WTC11 (cell line): ENCODE data around the gene BMPR1B. TPM values are rescaled to one million over a fixed set of nuclear protein-coding genes. Genes with fewer than 3 reads are reported as not detected.

Experiments
- ATAC-seq: fragments of 200-7000 bp; cut with Tn5 transposase; 2 replicates; pipeline ENCODE4 v1.10.0; 2021; ENCODE audit warnings: mild to moderate bottlenecking, moderate library complexity
- CTCF ChIA-PET: fragments of 300-600 bp; sonication (Branson Sonifier 250); formaldehyde crosslinking; loops from one replicate; lab custom pipeline; 2021; ENCODE audit warnings: antibody characterized with exemption; lab: Charles Lee
- POLR2A ChIA-PET: fragments of 350-600 bp; sonication (Branson Sonifier 250); formaldehyde crosslinking; loops from one replicate; lab custom pipeline; 2021; ENCODE audit warnings: antibody characterized with exemption; lab: Charles Lee
- DNase-seq: peaks from one replicate; pipeline ENCODE4 v3.0.0; 2021; ENCODE audit warnings: low spot score
- H3K27ac Mint-ChIP-seq: 2 replicates; pipeline ENCODE4 v1.8.0; 2021; ENCODE audit warnings: mixed read lengths
- H3K27me3 Mint-ChIP-seq: 2 replicates; pipeline ENCODE4 v1.8.0; 2021; ENCODE audit warnings: low read depth, mild to moderate bottlenecking, moderate library complexity, mixed read lengths
- H3K36me3 Mint-ChIP-seq: 2 replicates; pipeline ENCODE4 v1.8.0; 2021; ENCODE audit warnings: mixed read lengths
- H3K4me1 Mint-ChIP-seq: 2 replicates; pipeline ENCODE4 v1.8.0; 2022; ENCODE audit warnings: mixed read lengths
- H3K4me3 Mint-ChIP-seq: 2 replicates; pipeline ENCODE4 v1.8.0; 2021; ENCODE audit warnings: mild to moderate bottlenecking, moderate library complexity, mixed read lengths
- H3K9me3 Mint-ChIP-seq: 2 replicates; pipeline ENCODE4 v1.8.0; 2021; ENCODE audit warnings: mixed read lengths
- AFF4 ChIP-seq: sonication (generic); formaldehyde crosslinking; IDR thresholded peaks from 2 replicates; pipeline ENCODE4 v1.8.1; 2023; ENCODE audit warnings: mild to moderate bottlenecking, missing genetic modification reagents, borderline replicate concordance
- ATF1 ChIP-seq: sonication (generic); formaldehyde crosslinking; IDR thresholded peaks from 2 replicates; pipeline ENCODE4 v1.8.1; 2023; ENCODE audit warnings: mild to moderate bottlenecking, moderate library complexity, missing genetic modification reagents
- ATF3 ChIP-seq: sonication (generic); formaldehyde crosslinking; conservative IDR thresholded peaks from 2 replicates; pipeline ENCODE4 v1.8.1; 2022; ENCODE audit warnings: mild to moderate bottlenecking, missing genetic modification reagents
- ELF4 ChIP-seq: sonication (generic); formaldehyde crosslinking; IDR thresholded peaks from 2 replicates; pipeline ENCODE4 v1.8.1; 2022; ENCODE audit warnings: low read depth, mild to moderate bottlenecking, moderate library complexity, missing genetic modification reagents
- FOXJ3 ChIP-seq: sonication (generic); formaldehyde crosslinking; IDR thresholded peaks from 2 replicates; pipeline ENCODE4 v1.9.0; 2021; ENCODE audit warnings: missing genetic modification reagents, mild to moderate bottlenecking, borderline replicate concordance
- FOXP1 ChIP-seq: sonication (generic); formaldehyde crosslinking; IDR thresholded peaks from 2 replicates; pipeline ENCODE4 v1.8.0; 2022; ENCODE audit warnings: missing genetic modification reagents, mild to moderate bottlenecking, moderate library complexity, borderline replicate concordance
- GRHL2 ChIP-seq: fragments of 250-450 bp; sonication (Bioruptor Pico); IDR thresholded peaks from 2 replicates; pipeline ENCODE4 v1.8.0; 2022; ENCODE audit warnings: mild to moderate bottlenecking, moderate library complexity; ENCODE audit not compliant: insufficient replicate concordance, severe bottlenecking
- GTF2I ChIP-seq: fragments of 250-450 bp; sonication (Bioruptor Pico); conservative IDR thresholded peaks from 2 replicates; pipeline ENCODE4 v1.4.0; 2021; ENCODE audit warnings: mild to moderate bottlenecking
- MLX ChIP-seq: sonication (generic); formaldehyde crosslinking; IDR thresholded peaks from 2 replicates; pipeline ENCODE4 v1.8.1; 2023; ENCODE audit warnings: mild to moderate bottlenecking, missing genetic modification reagents, moderate library complexity
- MXD4 ChIP-seq: fragments of 250-450 bp; sonication (Bioruptor Pico); IDR thresholded peaks from 2 replicates; pipeline ENCODE4 v1.8.0; 2021; ENCODE audit warnings: mild to moderate bottlenecking, moderate library complexity, borderline replicate concordance
- RELA ChIP-seq: sonication (generic); formaldehyde crosslinking; IDR thresholded peaks from 2 replicates; pipeline ENCODE4 v1.8.1; 2022; ENCODE audit warnings: missing genetic modification reagents, mild to moderate bottlenecking, borderline replicate concordance
- SOX15 ChIP-seq: fragments of 250-450 bp; sonication (Bioruptor Pico); IDR thresholded peaks from 2 replicates; pipeline ENCODE4 v1.9.0; 2021; ENCODE audit warnings: mild to moderate bottlenecking
- TP53 ChIP-seq: sonication (generic); formaldehyde crosslinking; IDR thresholded peaks from 2 replicates; pipeline ENCODE4 v1.8.1; 2023; ENCODE audit warnings: mild to moderate bottlenecking, missing genetic modification reagents
- ZBTB21 ChIP-seq: sonication (generic); formaldehyde crosslinking; IDR thresholded peaks from 2 replicates; pipeline ENCODE4 v1.8.1; 2023; ENCODE audit warnings: mild to moderate bottlenecking, missing genetic modification reagents, borderline replicate concordance
- ZMAT4 ChIP-seq: fragments of 250-450 bp; sonication (Bioruptor Pico); IDR thresholded peaks from 2 replicates; pipeline ENCODE4 v1.9.0; 2021; ENCODE audit warnings: mild to moderate bottlenecking
- total RNA-seq: library from RNA; stranded (reverse); gene quantifications from 3 replicates; pipeline ENCODE4 v1.2.3, GENCODE V29; 2021
- TF ChIP-seq, protein P1 (sequence below): sonication (generic); formaldehyde crosslinking; IDR thresholded peaks from 2 replicates; pipeline ENCODE4 v1.8.0; 2022; ENCODE audit warnings: mild to moderate bottlenecking, missing genetic modification reagents
- TF ChIP-seq, protein P2 (sequence below): fragments of 250-450 bp; sonication (Bioruptor Pico); IDR thresholded peaks from 2 replicates; pipeline ENCODE4 v1.8.0; 2021; ENCODE audit warnings: mild to moderate bottlenecking
- TF ChIP-seq, protein P3 (sequence below): fragments of 250-450 bp; sonication (Bioruptor Pico); conservative IDR thresholded peaks from 2 replicates; pipeline ENCODE4 v1.9.0; 2021; ENCODE audit warnings: mild to moderate bottlenecking
- TF ChIP-seq, protein P4 (sequence below): sonication (generic); formaldehyde crosslinking; IDR thresholded peaks from 2 replicates; pipeline ENCODE4 v1.8.1; 2022; ENCODE audit warnings: low read depth, missing genetic modification reagents, borderline replicate concordance
- TF ChIP-seq, protein P5 (sequence below): fragments of 200-600 bp; IDR thresholded peaks from 2 replicates; pipeline ENCODE4 v1.8.0; 2022; ENCODE audit warnings: antibody characterized with exemption

The BMPR1B gene
- total RNA-seq, 1 experiment from 2014 or later: 0.77 TPM

DNA sequence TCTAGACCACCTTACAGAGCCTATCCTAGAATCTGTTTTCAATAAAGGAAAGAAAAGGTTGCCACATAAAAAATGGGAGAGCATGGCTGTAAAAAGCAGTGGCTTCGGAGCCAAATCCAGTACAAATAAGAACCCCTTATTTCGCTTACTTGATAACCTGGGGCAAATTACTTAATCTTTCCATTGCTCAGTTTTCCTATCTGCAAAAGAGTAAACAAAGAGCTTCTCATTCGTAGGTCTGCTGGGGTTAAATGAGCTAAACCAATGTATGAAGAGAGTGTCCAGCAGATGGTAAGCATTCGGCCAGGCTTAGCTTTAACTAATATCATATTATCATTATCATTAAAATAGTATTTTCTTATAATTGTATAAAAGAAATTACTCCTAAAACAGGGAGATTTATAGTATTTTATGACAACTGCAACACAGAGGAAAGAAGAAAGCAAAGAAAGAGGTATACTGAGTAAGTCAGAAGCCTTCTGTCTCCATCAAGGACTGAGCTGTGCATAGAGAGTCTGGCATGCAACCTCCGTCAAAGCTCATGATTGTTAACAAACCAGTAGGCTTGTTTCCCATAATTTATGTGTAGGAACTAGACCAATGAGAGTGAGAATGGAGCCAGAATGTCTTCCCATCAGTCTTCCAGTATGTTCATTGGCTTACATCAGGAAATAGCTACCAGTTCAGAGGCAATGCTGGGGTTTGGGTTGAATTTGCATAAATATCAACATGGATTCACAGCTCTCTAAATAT is 426.1 kb downstream of the BMPR1B start:
- ATAC-seq (no peak), DNase-seq (no peak)
- no peaks in the 10 kb centered on the region for H3K27me3 Mint-ChIP-seq
- no peaks in the 10 kb centered on the region for H3K36me3 Mint-ChIP-seq
- TF ChIP-seq ZMAT4 (CRISPR knock-in tag) (no peak), GTF2I (CRISPR knock-in tag) (no peak), MLX (CRISPR knock-in tag) (no peak), SOX15 (CRISPR knock-in tag) (no peak), ELF4 (no peak)
- TF ChIP-seq, protein P1, sequence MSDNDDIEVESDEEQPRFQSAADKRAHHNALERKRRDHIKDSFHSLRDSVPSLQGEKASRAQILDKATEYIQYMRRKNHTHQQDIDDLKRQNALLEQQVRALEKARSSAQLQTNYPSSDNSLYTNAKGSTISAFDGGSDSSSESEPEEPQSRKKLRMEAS (CRISPR knock-in tag): no peak
- no peaks in the 10 kb centered on the region; the same call in 1 of the 2 replicates for H3K9me3 Mint-ChIP-seq
- H3K27ac Mint-ChIP-seq: no peak overlapping the region
- no peak overlapping the region for H3K4me3 Mint-ChIP-seq
- CTCF ChIA-PET: interaction anchor here (0.6 to 1.2 kb wide), 2 partner anchors 21 to 226 kb away, joined by 5 read pairs; no protein-coding TSS in a partner anchor
- POLR2A ChIA-PET: no interaction called here
- H3K4me1 Mint-ChIP-seq: peaks cover 25% of the 10 kb centered on the region

DNA sequence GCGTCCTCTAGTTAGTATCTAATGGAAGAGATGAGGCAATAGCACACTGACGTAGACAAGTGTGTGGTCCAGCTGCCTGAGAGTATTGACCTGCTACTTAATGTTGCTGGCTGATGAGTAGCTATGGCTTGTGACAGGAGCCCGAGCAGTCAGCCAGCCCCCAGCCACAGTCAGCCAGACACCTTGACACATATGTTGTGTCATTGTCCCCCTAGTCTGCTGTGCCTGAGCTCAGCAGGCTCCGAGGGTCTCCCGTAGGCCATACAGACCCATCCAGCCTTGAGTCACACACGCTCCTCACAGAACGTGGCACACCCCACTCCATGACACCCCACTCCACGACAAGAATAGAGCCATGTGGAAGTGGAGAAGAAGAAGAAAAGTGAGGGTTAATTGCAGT is 428.9 kb downstream of the BMPR1B start:
- ChIA-PET POLR2A (no interaction called here), CTCF (interaction anchor here (0.6 to 0.9 kb wide), 2 partner anchors 11 to 18 kb away, joined by 3 to 10 read pairs; no protein-coding TSS in a partner anchor)
- Mint-ChIP-seq H3K4me3 (no peak overlapping the region), H3K36me3 (no peaks in the 10 kb centered on the region), H3K9me3 (no peaks in the 10 kb centered on the region), H3K27ac (no peak overlapping the region; the same call in 1 of the 2 replicates), H3K27me3 (no peaks in the 10 kb centered on the region), H3K4me1 (peaks cover 10% of the 10 kb centered on the region)
- no peak for DNase-seq
- ATAC-seq: no peak
- TF ChIP-seq AFF4 (CRISPR knock-in tag) (no peak), RELA (no peak), FOXJ3 (no peak), FOXP1 (CRISPR knock-in tag) (no peak), ATF1 (no peak), ZBTB21 (no peak), ATF3 (no peak), GRHL2 (CRISPR knock-in tag) (no peak), TP53 (no peak), MXD4 (CRISPR knock-in tag) (no peak)
- TF ChIP-seq, protein P2, sequence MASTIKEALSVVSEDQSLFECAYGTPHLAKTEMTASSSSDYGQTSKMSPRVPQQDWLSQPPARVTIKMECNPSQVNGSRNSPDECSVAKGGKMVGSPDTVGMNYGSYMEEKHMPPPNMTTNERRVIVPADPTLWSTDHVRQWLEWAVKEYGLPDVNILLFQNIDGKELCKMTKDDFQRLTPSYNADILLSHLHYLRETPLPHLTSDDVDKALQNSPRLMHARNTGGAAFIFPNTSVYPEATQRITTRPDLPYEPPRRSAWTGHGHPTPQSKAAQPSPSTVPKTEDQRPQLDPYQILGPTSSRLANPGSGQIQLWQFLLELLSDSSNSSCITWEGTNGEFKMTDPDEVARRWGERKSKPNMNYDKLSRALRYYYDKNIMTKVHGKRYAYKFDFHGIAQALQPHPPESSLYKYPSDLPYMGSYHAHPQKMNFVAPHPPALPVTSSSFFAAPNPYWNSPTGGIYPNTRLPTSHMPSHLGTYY (CRISPR knock-in tag): no peak
- TF ChIP-seq, protein P3, sequence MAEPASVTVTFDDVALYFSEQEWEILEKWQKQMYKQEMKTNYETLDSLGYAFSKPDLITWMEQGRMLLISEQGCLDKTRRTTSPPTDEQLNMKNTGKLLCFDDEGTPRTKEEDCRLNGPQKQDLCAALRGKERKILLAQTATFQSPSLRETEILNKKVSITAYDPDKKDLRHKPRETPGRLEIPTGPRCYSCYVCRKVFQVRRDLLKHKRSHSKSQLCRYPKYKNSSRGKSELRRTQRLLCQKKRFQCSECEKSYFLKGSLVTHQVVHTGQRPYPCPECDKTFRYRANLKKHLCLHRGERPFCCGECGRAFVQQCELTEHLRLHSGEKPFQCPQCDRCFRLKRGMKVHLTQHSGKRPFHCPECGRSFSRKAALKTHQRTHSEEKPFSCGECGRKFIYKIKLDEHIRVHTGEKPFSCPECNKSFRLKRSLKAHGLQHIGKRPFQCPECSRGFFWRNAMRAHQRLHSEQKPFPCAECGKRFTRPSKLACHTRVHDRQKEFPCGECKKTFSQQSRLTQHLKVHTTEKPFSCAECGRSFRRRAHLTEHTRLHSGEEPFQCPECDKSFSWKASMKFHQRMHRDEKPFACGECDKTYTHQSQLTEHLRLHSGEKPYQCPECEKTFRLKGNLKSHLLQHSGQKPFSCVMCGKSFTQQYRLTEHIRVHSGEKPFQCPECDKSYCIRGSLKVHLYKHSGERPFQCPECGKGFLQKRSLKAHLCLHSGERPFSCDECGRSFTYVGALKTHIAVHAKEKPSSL (CRISPR knock-in tag): no peak
- TF ChIP-seq, protein P4, sequence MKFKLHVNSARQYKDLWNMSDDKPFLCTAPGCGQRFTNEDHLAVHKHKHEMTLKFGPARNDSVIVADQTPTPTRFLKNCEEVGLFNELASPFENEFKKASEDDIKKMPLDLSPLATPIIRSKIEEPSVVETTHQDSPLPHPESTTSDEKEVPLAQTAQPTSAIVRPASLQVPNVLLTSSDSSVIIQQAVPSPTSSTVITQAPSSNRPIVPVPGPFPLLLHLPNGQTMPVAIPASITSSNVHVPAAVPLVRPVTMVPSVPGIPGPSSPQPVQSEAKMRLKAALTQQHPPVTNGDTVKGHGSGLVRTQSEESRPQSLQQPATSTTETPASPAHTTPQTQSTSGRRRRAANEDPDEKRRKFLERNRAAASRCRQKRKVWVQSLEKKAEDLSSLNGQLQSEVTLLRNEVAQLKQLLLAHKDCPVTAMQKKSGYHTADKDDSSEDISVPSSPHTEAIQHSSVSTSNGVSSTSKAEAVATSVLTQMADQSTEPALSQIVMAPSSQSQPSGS (CRISPR knock-in tag): no peak
- TF ChIP-seq, protein P1 (CRISPR knock-in tag): no peak
- TF ChIP-seq, protein P5, sequence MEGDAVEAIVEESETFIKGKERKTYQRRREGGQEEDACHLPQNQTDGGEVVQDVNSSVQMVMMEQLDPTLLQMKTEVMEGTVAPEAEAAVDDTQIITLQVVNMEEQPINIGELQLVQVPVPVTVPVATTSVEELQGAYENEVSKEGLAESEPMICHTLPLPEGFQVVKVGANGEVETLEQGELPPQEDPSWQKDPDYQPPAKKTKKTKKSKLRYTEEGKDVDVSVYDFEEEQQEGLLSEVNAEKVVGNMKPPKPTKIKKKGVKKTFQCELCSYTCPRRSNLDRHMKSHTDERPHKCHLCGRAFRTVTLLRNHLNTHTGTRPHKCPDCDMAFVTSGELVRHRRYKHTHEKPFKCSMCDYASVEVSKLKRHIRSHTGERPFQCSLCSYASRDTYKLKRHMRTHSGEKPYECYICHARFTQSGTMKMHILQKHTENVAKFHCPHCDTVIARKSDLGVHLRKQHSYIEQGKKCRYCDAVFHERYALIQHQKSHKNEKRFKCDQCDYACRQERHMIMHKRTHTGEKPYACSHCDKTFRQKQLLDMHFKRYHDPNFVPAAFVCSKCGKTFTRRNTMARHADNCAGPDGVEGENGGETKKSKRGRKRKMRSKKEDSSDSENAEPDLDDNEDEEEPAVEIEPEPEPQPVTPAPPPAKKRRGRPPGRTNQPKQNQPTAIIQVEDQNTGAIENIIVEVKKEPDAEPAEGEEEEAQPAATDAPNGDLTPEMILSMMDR: no peak
